ENCODE measurements around the gene GINS3.
A peak's percentile ranks its signal among the peaks of the same experiment; 100 is the strongest.

GINS3 gene

GRCh38 chr16:58392215-58393137 lies at the start of gene GINS3:
Gene GINS3 (plus strand): TSS chr16:58392471. CDS start chr16:58392602, 131 bp downstream.
- peak; percentile 52 for DNase-seq

GRCh38 chr16:58343562-58343961 lies 48.7 kb upstream of the GINS3 start:
- no peak for DNase-seq

- no peak for DNase-seq
Measured at GRCh38 chr16:58345574-58346354, 46.5 kb upstream of the GINS3 start.

- no peak for DNase-seq
Measured at GRCh38 chr16:58346831-58347371, 45.4 kb upstream of the GINS3 start.

GRCh38 chr16:58348986-58349385 lies 43.3 kb upstream of the GINS3 start:
- DNase-seq = no peak

- no peak for DNase-seq
Measured at GRCh38 chr16:58352690-58353089, 39.6 kb upstream of the GINS3 start.

GRCh38 chr16:58360041-58360634 lies 32.1 kb upstream of the GINS3 start:
- DNase-seq = no peak

GRCh38 chr16:58361726-58362125 lies 30.5 kb upstream of the GINS3 start:
- no peak for DNase-seq

GRCh38 chr16:58363746-58364393 lies 28.4 kb upstream of the GINS3 start:
- no peak for DNase-seq

- DNase-seq = no peak
Measured at GRCh38 chr16:58365623-58366022, 26.6 kb upstream of the GINS3 start.

- no peak for DNase-seq
Measured at GRCh38 chr16:58366247-58367031, 25.8 kb upstream of the GINS3 start.

- DNase-seq = no peak
Measured at GRCh38 chr16:58367252-58367651, 25.0 kb upstream of the GINS3 start.

- DNase-seq = no peak
Measured at GRCh38 chr16:58371841-58372240, 20.4 kb upstream of the GINS3 start.

GRCh38 chr16:58375386-58375785 lies 16.9 kb upstream of the GINS3 start:
- DNase-seq = no peak

GRCh38 chr16:58377932-58378331 lies 14.3 kb upstream of the GINS3 start:
- no peak for DNase-seq

- no peak for DNase-seq
Measured at GRCh38 chr16:58378401-58378800, 13.9 kb upstream of the GINS3 start.

- DNase-seq = no peak
Measured at GRCh38 chr16:58379736-58380135, 12.5 kb upstream of the GINS3 start.

GRCh38 chr16:58381661-58382060 lies 10.6 kb upstream of the GINS3 start:
- no peak for DNase-seq

- no peak for DNase-seq
Measured at GRCh38 chr16:58384437-58385055, 7.7 kb upstream of the GINS3 start.

GRCh38 chr16:58385218-58385773 lies 7.0 kb upstream of the GINS3 start:
- DNase-seq = no peak

GRCh38 chr16:58389724-58390123 lies 2.5 kb upstream of the GINS3 start:
- no peak for DNase-seq
